HG03097 (cell line): Measurements from ENCODE around the gene RNF214.

Experiments
- ATAC-seq: cut with Tn5 transposase; IDR thresholded peaks from one replicate; pipeline ENCODE4 v1.9.1; 2021; ENCODE audit not compliant: unreplicated experiment, low FRiP score

Gene RNF214

GRCh38 chr11:117279711-117280376 is 47.4 kb downstream of the RNF214 start:
- no peak for ATAC-seq

- ATAC-seq = no peak
These were observed 48.7 kb downstream of the RNF214 start for GRCh38 chr11:117281159-117281558.

GRCh38 chr11:117281869-117282268 is 49.4 kb downstream of the RNF214 start:
- ATAC-seq = no peak

- ATAC-seq = no peak
These were observed 50.5 kb downstream of the RNF214 start for GRCh38 chr11:117282956-117283355.

GRCh38 chr11:117284053-117284452 is 51.6 kb downstream of the RNF214 start:
- ATAC-seq = no peak

- no peak for ATAC-seq
These were observed 54.1 kb downstream of the RNF214 start for GRCh38 chr11:117286588-117286987.

- ATAC-seq = no peak
These were observed 55.2 kb downstream of the RNF214 start for GRCh38 chr11:117287668-117288067.

- ATAC-seq = no peak
These were observed 57.3 kb downstream of the RNF214 start for GRCh38 chr11:117289795-117290194.

- no peak for ATAC-seq
These were observed 58.4 kb downstream of the RNF214 start, which contains the start of gene BACE1-AS for GRCh38 chr11:117290809-117291396. BACE1-AS (plus strand) TSS chr11:117291346.

- ATAC-seq = no peak
These were observed 60.1 kb downstream of the RNF214 start for GRCh38 chr11:117292616-117293015.

- ATAC-seq = no peak
These were observed 63.1 kb downstream of the RNF214 start for GRCh38 chr11:117295438-117296137.

- no peak for ATAC-seq
These were observed 64.4 kb downstream of the RNF214 start for GRCh38 chr11:117296881-117297280.

- ATAC-seq = no peak
These were observed 65.7 kb downstream of the RNF214 start for GRCh38 chr11:117298195-117298594.

GRCh38 chr11:117299351-117300282 is 67.1 kb downstream of the RNF214 start:
- no peak for ATAC-seq

- ATAC-seq = no peak
These were observed 67.8 kb downstream of the RNF214 start for GRCh38 chr11:117300283-117300663.

GRCh38 chr11:117300773-117301172 is 68.3 kb downstream of the RNF214 start:
- no peak for ATAC-seq

GRCh38 chr11:117302228-117302627 is 69.8 kb downstream of the RNF214 start:
- no peak for ATAC-seq

GRCh38 chr11:117303101-117303500 is 70.6 kb downstream of the RNF214 start:
- ATAC-seq = no peak

- ATAC-seq = no peak
These were observed 71.3 kb downstream of the RNF214 start for GRCh38 chr11:117303646-117304315.

- ATAC-seq = no peak
These were observed 72.7 kb downstream of the RNF214 start for GRCh38 chr11:117305145-117305544.
